ENCODE data around the gene ALX4. TPM values are rescaled to one million over a fixed set of nuclear protein-coding genes. Genes with fewer than 3 reads are reported as not detected.

The ALX4 gene
- polyA plus RNA-seq, 1 of the 3 experiments (the other 2 are of a cell fraction) = under 0.01 TPM

GRCh38 chr11:44290208-44290607 lies 19.7 kb downstream of the ALX4 start:
- Histone ChIP-seq H2AFZ (ENCODE audit: low read depth) (no peak overlapping the region), H3K79me2 (ENCODE audit: insufficient read depth) (no peaks in the 10 kb centered on the region), H3K9ac (no peak overlapping the region), H3F3A (replicated peaks; ENCODE audit: insufficient read depth) (no peaks in the 10 kb centered on the region), H3K9me3 (no peaks in the 10 kb centered on the region), H3K4me3 (ENCODE audit: low read depth in 2 of 2, low read length in 1 of 2) (no peak overlapping the region), H3K27ac (ENCODE audit: low read depth in 2 of 2, low read length in 1 of 2) (no peak overlapping the region), H3K4me2 (no peak overlapping the region), H3K27me3 (ENCODE audit: insufficient read depth) (no peaks in the 10 kb centered on the region), H3K9me2 (no peaks in the 10 kb centered on the region), H3K36me3 (replicated peaks in 1 of 2; ENCODE audit: control insufficient read depth in 1 of 2, insufficient read depth in 2 of 2, low read length in 1 of 2) (no peaks in the 10 kb centered on the region), H4K20me1 (ENCODE audit: insufficient read depth) (no peaks in the 10 kb centered on the region), H3K4me1 (ENCODE audit: control insufficient read depth in 1 of 2, insufficient read depth in 2 of 2, low read depth in 1 of 2, low read length in 1 of 2) (peaks cover 0 to 6% of the 10 kb centered on the region in 2 experiments; a peak in 2 of 4 replicates)
- no peak for DNase-seq
- WGBS (ENCODE audit: low lambda C conversion rate) = 47% methylated on average over 4 of the region's 4 CpGs
- ChIA-PET POLR2A (no interaction called here), CTCF (interaction anchor here (1.1 to 9.2 kb wide), 4 partner anchors 18 to 247 kb away, joined by 3 to 148 read pairs (median 10); no protein-coding TSS in a partner anchor)
- TF ChIP-seq, protein P1, sequence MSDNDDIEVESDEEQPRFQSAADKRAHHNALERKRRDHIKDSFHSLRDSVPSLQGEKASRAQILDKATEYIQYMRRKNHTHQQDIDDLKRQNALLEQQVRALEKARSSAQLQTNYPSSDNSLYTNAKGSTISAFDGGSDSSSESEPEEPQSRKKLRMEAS (IDR thresholded peaks at IDR 0.05; ENCODE audit: low read depth) = no peak
- TF ChIP-seq, protein P2, sequence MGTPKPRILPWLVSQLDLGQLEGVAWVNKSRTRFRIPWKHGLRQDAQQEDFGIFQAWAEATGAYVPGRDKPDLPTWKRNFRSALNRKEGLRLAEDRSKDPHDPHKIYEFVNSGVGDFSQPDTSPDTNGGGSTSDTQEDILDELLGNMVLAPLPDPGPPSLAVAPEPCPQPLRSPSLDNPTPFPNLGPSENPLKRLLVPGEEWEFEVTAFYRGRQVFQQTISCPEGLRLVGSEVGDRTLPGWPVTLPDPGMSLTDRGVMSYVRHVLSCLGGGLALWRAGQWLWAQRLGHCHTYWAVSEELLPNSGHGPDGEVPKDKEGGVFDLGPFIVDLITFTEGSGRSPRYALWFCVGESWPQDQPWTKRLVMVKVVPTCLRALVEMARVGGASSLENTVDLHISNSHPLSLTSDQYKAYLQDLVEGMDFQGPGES (IDR thresholded peaks at IDR 0.05; ENCODE audit: low read depth, low read length) = no peak
- TF ChIP-seq EZH2phosphoT487 (IDR thresholded peaks at IDR 0.05; ENCODE audit: borderline replicate concordance, low read depth) = no peak
- TF ChIP-seq FOXJ3 (CRISPR knock-in tag; IDR thresholded peaks at IDR 0.05) = no peak
- TF ChIP-seq, protein P3, sequence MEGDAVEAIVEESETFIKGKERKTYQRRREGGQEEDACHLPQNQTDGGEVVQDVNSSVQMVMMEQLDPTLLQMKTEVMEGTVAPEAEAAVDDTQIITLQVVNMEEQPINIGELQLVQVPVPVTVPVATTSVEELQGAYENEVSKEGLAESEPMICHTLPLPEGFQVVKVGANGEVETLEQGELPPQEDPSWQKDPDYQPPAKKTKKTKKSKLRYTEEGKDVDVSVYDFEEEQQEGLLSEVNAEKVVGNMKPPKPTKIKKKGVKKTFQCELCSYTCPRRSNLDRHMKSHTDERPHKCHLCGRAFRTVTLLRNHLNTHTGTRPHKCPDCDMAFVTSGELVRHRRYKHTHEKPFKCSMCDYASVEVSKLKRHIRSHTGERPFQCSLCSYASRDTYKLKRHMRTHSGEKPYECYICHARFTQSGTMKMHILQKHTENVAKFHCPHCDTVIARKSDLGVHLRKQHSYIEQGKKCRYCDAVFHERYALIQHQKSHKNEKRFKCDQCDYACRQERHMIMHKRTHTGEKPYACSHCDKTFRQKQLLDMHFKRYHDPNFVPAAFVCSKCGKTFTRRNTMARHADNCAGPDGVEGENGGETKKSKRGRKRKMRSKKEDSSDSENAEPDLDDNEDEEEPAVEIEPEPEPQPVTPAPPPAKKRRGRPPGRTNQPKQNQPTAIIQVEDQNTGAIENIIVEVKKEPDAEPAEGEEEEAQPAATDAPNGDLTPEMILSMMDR (IDR thresholded peaks at IDR 0.05) = no peak
- TF ChIP-seq POLR2AphosphoS5 (IDR thresholded peaks at IDR 0.05; ENCODE audit: low read depth, low read length) = no peak
- TF ChIP-seq USF2 (IDR thresholded peaks at IDR 0.05; ENCODE audit: borderline replicate concordance, low read depth, low read length) = no peak
- TF ChIP-seq, protein P4, sequence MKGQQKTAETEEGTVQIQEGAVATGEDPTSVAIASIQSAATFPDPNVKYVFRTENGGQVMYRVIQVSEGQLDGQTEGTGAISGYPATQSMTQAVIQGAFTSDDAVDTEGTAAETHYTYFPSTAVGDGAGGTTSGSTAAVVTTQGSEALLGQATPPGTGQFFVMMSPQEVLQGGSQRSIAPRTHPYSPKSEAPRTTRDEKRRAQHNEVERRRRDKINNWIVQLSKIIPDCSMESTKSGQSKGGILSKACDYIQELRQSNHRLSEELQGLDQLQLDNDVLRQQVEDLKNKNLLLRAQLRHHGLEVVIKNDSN (IDR thresholded peaks at IDR 0.05; ENCODE audit: borderline replicate concordance, low read depth) = no peak
- TF ChIP-seq FOXM1 (IDR thresholded peaks at IDR 0.05; ENCODE audit: low read depth) = no peak
- TF ChIP-seq REST (IDR thresholded peaks at IDR 0.05; ENCODE audit: low read depth, low read length) = no peak
- TF ChIP-seq RCOR1 (IDR thresholded peaks at IDR 0.05; ENCODE audit: low read length) = no peak
- TF ChIP-seq, protein P5, sequence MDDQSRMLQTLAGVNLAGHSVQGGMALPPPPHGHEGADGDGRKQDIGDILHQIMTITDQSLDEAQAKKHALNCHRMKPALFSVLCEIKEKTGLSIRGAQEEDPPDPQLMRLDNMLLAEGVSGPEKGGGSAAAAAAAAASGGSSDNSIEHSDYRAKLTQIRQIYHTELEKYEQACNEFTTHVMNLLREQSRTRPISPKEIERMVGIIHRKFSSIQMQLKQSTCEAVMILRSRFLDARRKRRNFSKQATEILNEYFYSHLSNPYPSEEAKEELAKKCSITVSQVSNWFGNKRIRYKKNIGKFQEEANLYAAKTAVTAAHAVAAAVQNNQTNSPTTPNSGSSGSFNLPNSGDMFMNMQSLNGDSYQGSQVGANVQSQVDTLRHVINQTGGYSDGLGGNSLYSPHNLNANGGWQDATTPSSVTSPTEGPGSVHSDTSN (IDR thresholded peaks at IDR 0.05) = no peak
- no peak for TF ChIP-seq TEAD4 (IDR thresholded peaks at IDR 0.05; ENCODE audit: borderline replicate concordance, insufficient read depth)

Measured in SK-N-SH (cell line).